SKM-1 treated with dmso at 0.1 percent for 144 hours (cell line): ENCODE data around the gene VMA21.

Source experiments
- DNase-seq: peaks from one replicate; lab custom pipeline; 2025; ENCODE audit not compliant: unreplicated experiment; lab: John Stamatoyannopoulos, UW

VMA21 gene

GRCh38 chrX:151396825-151397740 lies at the start of gene VMA21:
VMA21 (plus strand) TSS chrX:151397206; CDS start chrX:151397309, 103 bp downstream.
- DNase-seq, result peak; percentile 19

GRCh38 chrX:151359341-151359740 lies 37.7 kb upstream of the VMA21 start:
- DNase-seq, result no peak

GRCh38 chrX:151359931-151360871 lies 36.8 kb upstream of the VMA21 start:
- DNase-seq, result peak; percentile 6

- DNase-seq, result no peak
Measured at GRCh38 chrX:151363316-151363715, 33.7 kb upstream of the VMA21 start.

GRCh38 chrX:151365579-151365978 lies 31.4 kb upstream of the VMA21 start:
- DNase-seq, result no peak

- DNase-seq, result no peak
Measured at GRCh38 chrX:151370906-151371305, 26.1 kb upstream of the VMA21 start.

GRCh38 chrX:151384807-151385206 lies 12.2 kb upstream of the VMA21 start:
- no peak for DNase-seq

- no peak for DNase-seq
Measured at GRCh38 chrX:151386838-151387459, 10.1 kb upstream of the VMA21 start.

GRCh38 chrX:151391722-151392121 lies 5.3 kb upstream of the VMA21 start:
- DNase-seq, result no peak

- no peak for DNase-seq
Measured at GRCh38 chrX:151393514-151393913, 3.5 kb upstream of the VMA21 start.

- no peak for DNase-seq
Measured at GRCh38 chrX:151396042-151396824, 773 bp upstream of the VMA21 start.

GRCh38 chrX:151397741-151398070 lies 700 bp downstream of the VMA21 start:
- DNase-seq, result no peak

GRCh38 chrX:151398346-151398745 lies 1.3 kb downstream of the VMA21 start:
- no peak for DNase-seq

- no peak for DNase-seq
Measured at GRCh38 chrX:151402719-151403390, 5.8 kb downstream of the VMA21 start.

- DNase-seq, result no peak
Measured at GRCh38 chrX:151416579-151416978, 19.6 kb downstream of the VMA21 start.

- no peak for DNase-seq
Measured at GRCh38 chrX:151419782-151420181, 22.8 kb downstream of the VMA21 start.

- no peak for DNase-seq
Measured at GRCh38 chrX:151424505-151424904, 27.5 kb downstream of the VMA21 start.

GRCh38 chrX:151448509-151448908 lies 51.5 kb downstream of the VMA21 start:
- no peak for DNase-seq

GRCh38 chrX:151458824-151459223 lies 61.8 kb downstream of the VMA21 start:
- DNase-seq, result no peak
